BJ (cell line): ENCODE results near the gene TNRC6C. TPM values are rescaled to one million over a fixed set of nuclear protein-coding genes. Genes with fewer than 3 reads are reported as not detected.
"Not testable (repeated sequence)": the region's sequence is repeated elsewhere in the genome, so short reads cannot be mapped to it uniquely, and the experiment has no call there.

ENCODE experiments used
- CTCF ChIA-PET: fragments of 350-600 bp; formaldehyde crosslinking; extraction: SDS; loops from one replicate; lab custom pipeline; 2021; ENCODE audit warnings: antibody characterized with exemption, inconsistent platforms; lab: Yijun Ruan, JAX
- POLR2A ChIA-PET: fragments of 300-600 bp; sonication (Branson Sonifier 250); formaldehyde crosslinking; extraction: SDS; loops from one replicate; lab custom pipeline; 2021; ENCODE audit warnings: antibody characterized with exemption; lab: Charles Lee
- DNase-seq: peaks from one replicate; pipeline ENCODE4 v3.0.0-alpha.2; 2011; ENCODE audit warnings: low read depth
- H3K27me3 ChIP-seq: 2 replicates; pipeline ENCODE4 v1.6.0; 2011; ENCODE audit warnings: low read length; ENCODE audit not compliant: control insufficient read depth, insufficient read depth
- H3K36me3 ChIP-seq: 2 replicates; pipeline ENCODE4 v1.5.1; 2011; ENCODE audit warnings: low read length; ENCODE audit not compliant: control insufficient read depth, insufficient read depth
- H3K4me3 ChIP-seq: 2 replicates; pipeline ENCODE4 v1.5.1; 2011; ENCODE audit warnings: low read depth, mild to moderate bottlenecking, control low read depth, low read length
- polyA plus RNA-seq: library from polyadenylated mRNA; depleted of rRNA; stranded (reverse); fragments of >200 nt; gene quantifications from 2 replicates; pipeline ENCODE4 v1.2.3, GENCODE V29; 2011
- TF ChIP-seq, protein P1 (sequence below): IDR thresholded peaks from 2 replicates; pipeline ENCODE4 v1.5.1; 2011; ENCODE audit warnings: low read depth, mild to moderate bottlenecking, control low read depth, inconsistent platforms, low read length, moderate library complexity; ENCODE audit not compliant: insufficient read depth

Gene TNRC6C
- polyA plus RNA-seq, 1 experiment: 0.91 TPM

DNA sequence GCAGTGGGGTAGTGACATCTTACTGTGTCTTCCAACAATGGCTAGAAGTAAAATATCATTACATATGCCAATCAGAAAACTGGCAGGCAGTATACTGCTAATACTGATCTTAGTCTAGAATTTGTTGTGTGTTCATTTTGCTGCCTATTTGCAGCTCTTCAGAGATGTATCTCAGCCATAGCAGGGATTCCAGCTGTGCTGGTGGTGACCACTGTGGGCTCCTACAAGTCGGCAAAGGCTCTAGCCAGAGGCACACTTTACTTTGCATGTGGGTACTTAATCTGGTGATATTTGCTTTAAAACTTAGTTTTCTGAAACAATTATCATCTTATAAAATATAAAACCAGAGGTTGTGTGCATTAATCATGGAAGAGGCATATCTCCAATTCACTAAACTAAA is 100.1 kb downstream of the TNRC6C start:
- TF ChIP-seq, protein P1, sequence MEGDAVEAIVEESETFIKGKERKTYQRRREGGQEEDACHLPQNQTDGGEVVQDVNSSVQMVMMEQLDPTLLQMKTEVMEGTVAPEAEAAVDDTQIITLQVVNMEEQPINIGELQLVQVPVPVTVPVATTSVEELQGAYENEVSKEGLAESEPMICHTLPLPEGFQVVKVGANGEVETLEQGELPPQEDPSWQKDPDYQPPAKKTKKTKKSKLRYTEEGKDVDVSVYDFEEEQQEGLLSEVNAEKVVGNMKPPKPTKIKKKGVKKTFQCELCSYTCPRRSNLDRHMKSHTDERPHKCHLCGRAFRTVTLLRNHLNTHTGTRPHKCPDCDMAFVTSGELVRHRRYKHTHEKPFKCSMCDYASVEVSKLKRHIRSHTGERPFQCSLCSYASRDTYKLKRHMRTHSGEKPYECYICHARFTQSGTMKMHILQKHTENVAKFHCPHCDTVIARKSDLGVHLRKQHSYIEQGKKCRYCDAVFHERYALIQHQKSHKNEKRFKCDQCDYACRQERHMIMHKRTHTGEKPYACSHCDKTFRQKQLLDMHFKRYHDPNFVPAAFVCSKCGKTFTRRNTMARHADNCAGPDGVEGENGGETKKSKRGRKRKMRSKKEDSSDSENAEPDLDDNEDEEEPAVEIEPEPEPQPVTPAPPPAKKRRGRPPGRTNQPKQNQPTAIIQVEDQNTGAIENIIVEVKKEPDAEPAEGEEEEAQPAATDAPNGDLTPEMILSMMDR: no peak
- H3K27me3 ChIP-seq: no peaks in the 10 kb centered on the region
- no peaks in the 10 kb centered on the region for H3K36me3 ChIP-seq
- ChIA-PET CTCF (interaction anchor here (0.8 to 1.1 kb wide), 2 partner anchors 21 to 26 kb away, joined by 3 read pairs; no protein-coding TSS in a partner anchor), POLR2A (no interaction called here)
- no peak overlapping the region for H3K4me3 ChIP-seq
- no peak for DNase-seq

DNA sequence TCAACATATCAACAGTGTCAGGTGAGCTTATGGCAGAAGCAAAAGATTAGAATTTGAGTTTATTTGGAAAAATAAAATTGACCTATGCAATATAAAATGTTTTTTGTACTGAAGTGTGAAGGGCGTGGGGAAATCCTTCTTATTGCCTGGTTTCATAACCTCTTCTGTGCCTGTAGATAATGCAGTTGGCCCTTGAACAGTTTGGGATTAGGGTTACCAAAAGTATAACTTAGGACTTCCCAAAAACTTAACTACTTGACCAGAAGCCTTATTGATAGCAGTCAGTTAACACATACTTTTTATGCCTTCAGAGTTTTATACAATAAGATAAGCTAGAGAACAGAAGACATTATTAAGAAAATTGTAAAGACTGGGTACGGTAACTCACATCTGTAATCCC is 104.1 kb downstream of the TNRC6C start:
- Histone ChIP-seq H3K4me3 (no peak overlapping the region), H3K27me3 (no peaks in the 10 kb centered on the region), H3K36me3 (peaks cover 2% of the 10 kb centered on the region; the same call in 1 of the 2 replicates)
- ChIA-PET CTCF (interaction anchor here (1.6 to 2.6 kb wide), 3 partner anchors 11 to 44 kb away, joined by 3 to 8 read pairs (median 5); no protein-coding TSS in a partner anchor), POLR2A (no interaction called here)
- TF ChIP-seq, protein P1: no peak
- no peak for DNase-seq

DNA sequence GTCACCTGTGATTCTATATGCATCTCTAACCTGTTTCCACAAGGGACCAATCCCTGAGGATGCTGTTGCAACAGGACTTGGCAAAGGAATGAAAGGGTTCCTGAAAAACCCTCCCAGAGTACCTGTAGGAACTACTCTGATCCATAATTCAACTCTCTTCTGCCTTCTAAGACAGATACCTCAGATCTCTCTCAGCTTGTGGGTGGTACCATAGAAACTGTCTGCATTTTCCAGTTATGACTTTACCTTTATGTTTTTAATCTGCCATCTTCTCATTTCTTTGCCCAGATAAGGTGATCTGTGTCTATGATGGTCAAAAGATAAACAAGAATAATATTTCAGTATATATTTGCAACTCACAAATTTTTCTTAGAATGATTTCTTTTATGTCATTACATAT is 105.0 kb downstream of the TNRC6C start:
- H3K4me3 ChIP-seq: no peak overlapping the region
- ChIA-PET POLR2A (no interaction called here), CTCF (interaction anchor here (0.9 to 2.6 kb wide), 4 partner anchors 22 to 49 kb away, joined by 3 to 8 read pairs (median 4); no protein-coding TSS in a partner anchor)
- peaks cover 4% of the 10 kb centered on the region; the same call in 1 of the 2 replicates for H3K36me3 ChIP-seq
- DNase-seq: no peak
- TF ChIP-seq, protein P1: no peak
- H3K27me3 ChIP-seq: no peaks in the 10 kb centered on the region

DNA sequence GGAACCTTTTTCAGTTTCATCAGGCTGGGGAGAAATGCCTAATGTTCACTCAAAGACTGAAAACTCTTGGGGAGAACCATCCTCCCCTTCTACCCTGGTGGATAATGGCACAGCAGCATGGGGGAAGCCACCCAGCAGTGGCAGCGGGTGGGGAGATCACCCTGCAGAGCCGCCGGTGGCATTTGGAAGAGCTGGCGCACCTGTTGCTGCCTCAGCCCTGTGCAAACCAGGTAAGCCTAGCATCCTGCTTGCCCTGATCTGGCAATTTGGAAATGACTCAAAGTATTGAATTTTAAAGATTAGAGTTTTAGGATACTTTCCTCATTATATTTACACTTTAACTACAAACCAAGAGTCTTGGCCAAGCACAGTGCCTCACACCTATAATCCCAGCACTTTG is 106.2 kb downstream of the TNRC6C start:
- Histone ChIP-seq H3K27me3 (no peaks in the 10 kb centered on the region), H3K36me3 (peaks cover 5% of the 10 kb centered on the region), H3K4me3 (no peak overlapping the region)
- POLR2A ChIA-PET: no interaction called here
- DNase-seq: no peak
- TF ChIP-seq, protein P1: no peak
- CTCF ChIA-PET: interaction anchor here (1.5 kb wide), 2 partner anchors 22 to 46 kb away, joined by 3 read pairs; no protein-coding TSS in a partner anchor

DNA sequence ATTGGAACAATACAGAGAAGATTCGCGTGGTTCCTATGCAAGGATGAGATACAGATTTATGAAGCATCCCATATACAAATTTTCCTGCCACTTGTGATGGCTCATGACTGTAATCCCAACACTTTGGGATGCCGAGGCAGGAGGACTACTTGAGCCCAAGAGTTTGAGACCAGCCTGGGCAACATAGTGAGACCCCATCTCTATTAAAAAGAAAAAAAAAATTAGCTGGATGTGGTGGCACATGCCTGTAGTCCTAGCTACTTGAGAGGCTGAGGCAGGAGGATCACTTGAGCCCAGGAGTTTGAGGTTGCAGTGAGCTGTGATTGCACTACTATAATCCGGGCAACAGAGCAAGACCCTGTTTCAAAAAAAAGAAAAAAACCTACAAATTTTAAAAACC is 108.5 kb downstream of the TNRC6C start:
- H3K4me3 ChIP-seq, DNase-seq, H3K27me3 ChIP-seq, H3K36me3 ChIP-seq, POLR2A ChIA-PET: not testable (repeated sequence)
- CTCF ChIA-PET: interaction anchor here (1.2 kb wide), 1 partner anchor 18 kb away, joined by 4 read pairs; no protein-coding TSS in a partner anchor

DNA sequence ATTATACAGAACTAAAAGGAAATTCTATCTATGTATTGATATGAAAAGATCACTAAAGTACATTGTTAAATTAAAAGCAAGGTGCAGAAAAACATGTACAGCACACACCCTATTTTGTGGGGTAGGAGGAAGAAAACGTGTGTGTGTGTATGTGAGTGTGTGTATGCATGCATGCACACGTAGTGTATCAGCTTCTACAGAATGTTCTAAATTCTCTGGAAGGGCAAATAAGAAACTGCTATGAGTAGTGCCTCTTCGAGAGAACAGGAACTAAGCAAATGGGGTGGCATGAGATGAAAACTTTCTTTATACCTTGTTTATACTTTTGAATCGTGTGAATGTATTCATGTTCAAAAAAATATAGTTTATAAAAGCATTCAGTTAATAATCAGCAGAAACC is 111.2 kb downstream of the TNRC6C start:
- Histone ChIP-seq H3K4me3 (no peak overlapping the region), H3K27me3 (no peaks in the 10 kb centered on the region), H3K36me3 (peaks cover 10% of the 10 kb centered on the region)
- TF ChIP-seq, protein P1: no peak
- ChIA-PET POLR2A (no interaction called here), CTCF (interaction anchor here (1.4 to 2.2 kb wide), 2 partner anchors 9 to 16 kb away, joined by 4 to 12 read pairs; no protein-coding TSS in a partner anchor)
- no peak for DNase-seq
